CD4-positive, alpha-beta T cell treated with Interleukin-21 for 1 hour (primary cell): ENCODE results near the gene DCAF15.

Source experiments
- DNase-seq: peaks from one replicate; pipeline ENCODE4 v3.0.0-alpha.2; 2020

Gene DCAF15

GRCh38 chr19:13930402-13930801, 21.9 kb upstream of the DCAF15 start:
- no peak for DNase-seq

- DNase-seq: no peak
Observed at GRCh38 chr19:13931391-13932148, 20.7 kb upstream of the DCAF15 start.

DNA sequence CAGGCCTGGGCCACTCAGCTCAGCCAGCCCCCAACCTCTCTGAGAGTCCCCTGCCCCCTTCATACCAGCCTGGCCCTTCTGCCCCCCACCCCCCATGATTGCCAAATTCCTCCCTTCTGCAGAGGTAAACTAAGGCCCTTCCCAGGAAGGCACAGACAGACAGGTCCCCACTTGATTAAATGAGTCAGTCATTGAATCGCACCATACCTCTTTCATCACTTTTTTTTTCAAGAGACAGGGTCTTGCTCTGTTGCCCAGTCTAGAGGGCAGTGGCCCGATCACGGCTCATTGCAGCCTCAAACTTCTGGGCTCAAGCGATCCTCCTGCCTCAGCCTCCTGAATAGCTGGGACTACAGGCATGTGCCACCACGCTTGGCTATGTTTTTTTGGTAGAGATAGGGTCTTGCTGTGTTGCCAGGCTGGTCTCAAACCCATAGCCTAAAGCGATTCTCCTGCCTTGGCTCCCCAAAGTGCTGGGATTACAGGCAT, 20.1 kb upstream of the DCAF15 start:
- no peak for DNase-seq

DNA sequence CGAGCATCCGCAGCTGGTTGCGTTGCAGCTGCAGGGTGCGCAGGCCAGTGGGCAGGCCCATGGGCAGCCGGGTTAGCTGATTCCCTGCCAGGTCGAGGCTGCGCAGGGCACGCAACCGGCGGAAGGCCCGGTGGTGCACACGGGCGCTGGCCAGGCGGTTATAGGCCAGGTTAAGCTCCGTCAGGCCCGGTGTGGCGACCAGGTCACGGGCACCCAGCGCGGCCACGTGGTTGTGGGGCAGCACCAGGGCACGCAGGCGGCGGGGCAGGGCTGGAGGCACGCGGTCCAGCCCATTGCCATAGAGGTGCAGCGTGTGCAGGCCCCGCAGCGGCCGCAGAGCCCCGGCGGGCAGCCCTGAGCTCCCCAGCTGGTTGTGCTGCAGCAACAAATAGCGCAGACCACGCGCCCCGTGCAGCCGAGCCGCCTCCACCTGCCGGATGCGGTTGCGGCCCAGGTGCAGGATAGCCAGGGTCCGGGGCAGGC, 19.4 kb upstream of the DCAF15 start:
- DNase-seq: no peak

- DNase-seq: no peak
Observed at GRCh38 chr19:13934785-13935109, 17.6 kb upstream of the DCAF15 start.

DNA sequence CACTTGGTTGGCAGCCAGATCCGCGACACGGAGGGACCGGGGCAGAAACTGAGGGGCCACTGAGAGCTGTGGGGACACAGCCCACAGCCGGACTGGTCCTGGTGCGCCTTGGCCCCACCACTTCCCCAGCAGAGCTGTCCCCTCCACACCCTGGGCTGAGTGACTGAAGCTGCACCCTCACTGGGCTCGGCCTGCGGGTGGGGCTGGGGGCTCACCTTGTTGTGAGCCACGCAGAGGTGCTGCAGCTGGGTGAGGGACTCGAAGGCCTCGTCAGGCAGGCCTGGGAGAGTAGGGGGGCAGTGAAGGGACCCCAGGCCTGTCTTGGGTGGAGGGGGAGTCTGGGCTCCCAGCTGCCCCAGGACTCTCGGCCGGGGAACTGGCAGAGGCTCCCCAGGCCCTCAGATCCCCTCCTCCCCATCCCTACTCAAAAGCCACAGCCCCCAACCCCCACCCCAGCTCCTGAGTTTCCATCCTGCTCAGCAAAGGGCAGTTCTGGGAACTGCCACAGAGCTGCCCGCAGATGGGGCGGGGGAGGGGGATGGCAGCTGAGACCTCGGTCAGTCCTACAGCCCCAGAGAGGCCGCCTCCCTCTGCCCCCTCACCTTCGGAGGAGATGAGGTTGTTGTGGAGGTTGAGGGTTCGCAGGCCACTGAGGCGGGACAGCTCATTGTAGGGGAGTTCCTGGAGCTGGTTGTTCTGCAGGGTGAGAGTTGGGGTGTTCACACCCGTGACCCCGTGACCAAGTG, 16.4 kb upstream of the DCAF15 start:
- DNase-seq: no peak

DNA sequence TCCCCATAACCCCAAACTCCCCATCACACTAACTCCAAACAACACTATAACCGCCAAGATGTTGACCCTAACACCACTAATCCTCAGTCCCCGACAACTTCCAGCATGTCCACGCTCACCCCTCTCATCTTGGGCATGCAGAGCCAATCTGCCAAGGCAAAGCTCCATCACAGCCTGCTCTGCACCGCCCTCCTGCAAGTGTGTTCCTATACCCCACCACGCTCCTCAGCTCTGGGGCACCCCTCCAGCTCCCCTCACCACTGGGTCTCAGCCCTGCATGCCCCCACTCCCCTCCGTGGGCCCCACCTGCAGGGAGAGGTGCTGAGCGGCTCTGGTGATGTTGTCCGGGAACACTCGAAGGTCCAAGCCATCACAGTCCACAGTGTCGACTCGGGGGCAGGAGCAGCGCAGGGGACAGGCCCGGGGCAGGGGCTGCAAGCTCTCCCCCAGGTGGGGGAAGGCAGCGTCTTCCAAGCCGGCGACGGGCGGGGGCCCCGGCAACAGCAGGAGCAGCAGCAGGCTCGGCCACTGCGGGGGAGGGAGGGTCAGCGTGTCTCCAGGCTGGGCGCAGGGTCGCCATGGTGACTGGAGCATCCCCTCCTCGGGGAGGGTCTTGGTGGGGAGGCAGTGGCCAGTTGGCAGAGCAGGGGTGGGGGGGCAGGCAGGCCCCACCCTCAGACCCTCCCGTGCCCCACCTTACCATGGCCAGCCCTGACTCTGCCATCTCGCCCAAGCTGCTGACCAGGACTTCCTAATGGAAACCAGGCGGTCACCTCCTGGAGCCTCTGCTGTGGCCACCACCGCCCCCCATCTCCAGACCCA, 14.6 kb upstream of the DCAF15 start:
- no peak for DNase-seq

DNA sequence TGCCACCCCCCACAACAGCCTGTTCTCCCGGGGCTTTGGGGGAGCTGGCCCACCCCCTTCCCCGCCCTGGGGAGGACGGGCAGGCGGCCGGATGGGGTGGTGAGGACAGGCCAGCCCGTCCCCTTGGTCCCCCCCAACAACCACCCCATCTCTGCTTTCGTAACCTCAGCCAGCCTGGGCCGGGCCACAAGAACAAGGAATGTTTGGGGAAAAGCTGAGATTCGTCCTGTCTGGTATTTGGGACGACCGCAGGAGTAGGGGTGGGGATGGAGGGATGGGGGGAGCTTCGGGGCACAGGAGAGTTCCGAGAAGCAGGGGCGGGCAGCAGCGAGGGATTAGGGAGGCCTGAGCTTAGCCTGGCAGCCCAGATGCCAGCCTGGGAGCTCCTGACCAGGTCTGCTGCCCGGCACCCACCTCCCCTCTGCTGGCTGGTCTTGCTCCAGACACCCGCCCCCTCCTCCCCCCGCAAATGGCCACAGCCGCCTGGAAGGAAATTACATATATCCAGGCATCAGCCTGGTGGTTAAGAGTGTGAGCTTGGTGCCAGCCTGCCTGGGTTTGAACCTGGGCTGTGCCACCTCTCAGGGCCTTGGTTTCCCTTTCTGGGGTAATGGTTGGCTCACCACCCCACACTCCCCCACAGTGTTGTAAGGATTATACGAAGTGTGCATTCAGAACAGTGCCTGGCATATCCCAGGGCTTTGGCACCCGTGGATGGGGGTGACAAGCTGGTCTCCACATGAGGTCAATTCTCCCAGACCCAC, 13.8 kb upstream of the DCAF15 start, which contains the start of gene PODNL1:
PODNL1 (minus strand) TSS at position 117 of the 764 bp plus-strand sequence. CDS start 236 bp downstream, outside the sequence.
- DNase-seq: no peak

DNA sequence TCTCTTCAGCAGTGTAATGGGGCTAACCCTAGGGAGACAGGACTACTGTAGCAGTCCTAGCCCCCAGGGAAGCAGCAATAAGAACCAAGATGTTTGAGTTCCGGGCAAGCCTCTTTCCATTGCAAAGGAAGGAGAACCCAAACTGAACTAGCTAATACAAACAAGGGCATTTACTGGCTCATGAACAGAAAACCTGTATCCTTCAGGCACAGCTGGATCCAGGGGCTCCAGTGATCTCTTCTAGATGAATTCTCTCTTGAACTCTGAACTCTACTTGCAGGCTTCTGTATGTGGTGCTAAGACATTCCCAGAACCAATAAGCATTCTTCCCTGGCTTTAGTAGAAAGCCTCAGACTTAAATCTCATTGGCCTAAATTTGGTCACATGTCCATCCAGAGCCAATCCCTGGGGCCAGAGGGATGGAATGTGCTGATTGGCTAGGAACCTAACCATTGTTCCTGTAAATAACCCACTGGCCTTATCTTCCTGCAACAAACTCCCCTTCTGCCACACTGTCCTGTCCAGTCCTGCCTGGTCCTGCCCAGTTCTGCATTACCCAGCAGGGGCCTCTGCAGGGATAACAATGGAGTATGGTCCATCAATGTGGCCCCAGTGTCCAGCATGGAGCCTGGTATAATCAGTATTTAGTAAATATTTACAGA, 10.2 kb upstream of the DCAF15 start:
- DNase-seq: no peak

DNA sequence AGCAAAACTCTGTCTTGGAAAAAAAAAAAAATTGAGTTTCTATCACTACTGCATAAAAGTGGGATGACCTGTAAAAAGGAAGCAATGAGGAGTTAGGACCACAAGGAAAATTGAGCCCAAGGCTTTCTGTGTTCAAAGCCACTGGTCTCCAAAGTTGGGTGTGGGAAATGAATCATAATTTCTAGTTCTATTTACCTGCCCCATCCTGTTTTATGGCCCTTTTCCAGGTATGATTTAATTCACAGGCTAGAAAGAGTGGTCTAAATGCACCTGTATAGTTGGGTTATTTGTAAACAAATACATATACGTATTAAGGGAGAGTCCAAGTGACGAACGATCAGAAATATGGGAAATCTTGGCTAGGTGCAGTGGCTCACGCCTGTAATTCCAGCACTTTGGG, 5.9 kb upstream of the DCAF15 start:
- no peak for DNase-seq

DNA sequence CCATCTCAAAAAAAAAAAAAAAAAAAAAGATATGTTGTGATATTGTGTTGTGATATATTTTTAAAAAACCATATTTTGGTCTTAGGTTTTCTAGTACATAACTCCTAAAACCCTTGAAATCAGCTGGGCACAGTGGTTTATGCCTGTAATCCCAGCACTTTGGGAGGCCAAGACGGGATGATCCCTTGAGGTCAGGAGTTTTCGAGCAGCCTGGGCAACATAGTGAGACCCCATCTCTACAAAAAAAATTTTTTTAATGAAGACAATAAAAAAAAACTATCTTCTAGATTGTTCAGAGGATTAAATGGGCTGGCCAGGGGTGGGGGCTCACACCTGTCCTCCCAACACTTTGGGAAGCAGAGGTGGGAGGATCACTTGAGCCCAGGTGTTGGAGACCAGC, 1.3 kb upstream of the DCAF15 start:
- no peak for DNase-seq

GRCh38 chr19:13951799-13952153, 533 bp upstream of the DCAF15 start:
- no peak for DNase-seq

GRCh38 chr19:13952931-13953531, 722 bp downstream of the DCAF15 start:
- DNase-seq: no peak

GRCh38 chr19:13954185-13954584, 1.9 kb downstream of the DCAF15 start:
- no peak for DNase-seq

DNA sequence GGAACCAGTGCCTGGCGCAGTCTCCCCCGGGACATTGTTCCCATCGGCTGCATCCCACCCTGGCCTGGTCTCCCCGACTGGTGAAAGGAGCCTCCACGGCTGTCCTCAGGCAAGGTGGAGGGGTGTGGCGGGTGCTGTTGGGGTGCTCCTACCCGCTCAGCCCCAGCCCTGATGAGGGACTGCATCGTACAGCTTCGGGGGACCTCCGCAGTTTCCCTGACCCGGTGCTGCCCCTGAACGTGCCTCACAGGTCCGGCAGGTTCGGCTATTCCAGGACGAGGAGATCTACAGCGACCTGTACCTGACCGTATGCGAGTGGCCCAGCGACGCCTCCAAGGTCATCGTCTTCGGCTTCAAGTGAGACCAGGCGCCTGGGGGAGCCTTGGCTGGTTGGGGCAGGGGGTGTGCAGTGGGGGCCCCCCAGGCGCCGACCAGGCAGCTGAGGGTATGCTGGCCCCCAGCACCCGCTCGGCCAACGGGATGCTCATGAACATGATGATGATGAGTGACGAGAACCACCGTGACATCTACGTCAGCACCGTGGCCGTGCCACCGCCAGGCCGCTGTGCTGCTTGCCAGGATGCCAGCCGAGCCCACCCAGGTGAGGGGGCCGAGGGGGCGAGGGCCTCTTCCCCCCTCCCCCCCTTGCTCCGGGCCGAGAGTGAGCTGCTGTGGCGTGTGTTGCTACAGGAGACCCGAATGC, 3.5 kb downstream of the DCAF15 start:
- no peak for DNase-seq

GRCh38 chr19:13956365-13956744, 4.0 kb downstream of the DCAF15 start:
- no peak for DNase-seq

GRCh38 chr19:13957051-13957450, 4.7 kb downstream of the DCAF15 start:
- DNase-seq: no peak

- DNase-seq: no peak
Observed at GRCh38 chr19:13958043-13958442, 5.7 kb downstream of the DCAF15 start.

GRCh38 chr19:13959141-13959961, 7.0 kb downstream of the DCAF15 start:
- DNase-seq: no peak
